Ovary (tissue), 9 donors: ENCODE results near the gene KLRK1. TPM values are rescaled to one million over a fixed set of nuclear protein-coding genes. Genes with fewer than 3 reads are reported as not detected.
"Not testable (repeated sequence)": the region's sequence is repeated elsewhere in the genome, so short reads cannot be mapped to it uniquely, and the experiment has no call there.

ENCODE experiments used
- DNase-seq, 5 donors: peaks; one replicate each; pipeline ENCODE4 v3.0.0-alpha.2; 2019 to 2020
- H3K27ac ChIP-seq, 2 donors: fragments of 200-600 bp; one replicate each; pipeline versions ENCODE4 v1.5.1 to v1.8.0; 2019 to 2022
- H3K27me3 ChIP-seq: fragments of 200-600 bp; one replicate; pipeline ENCODE4 v1.8.0; 2022
- H3K36me3 ChIP-seq: fragments of 200-600 bp; sonication (generic); one replicate; pipeline ENCODE4 v1.5.1; 2019
- H3K4me1 ChIP-seq: one replicate; pipeline ENCODE4 v1.8.1; 2013; ENCODE audit warnings: mild to moderate bottlenecking, moderate library complexity; ENCODE audit not compliant: insufficient read depth
- H3K4me3 ChIP-seq: fragments of 200-600 bp; sonication (generic); one replicate; pipeline ENCODE4 v1.5.1; 2017
- H3K9me3 ChIP-seq, 2 donors: fragments of 200-600 bp in 1 of 2; sonication (generic) in 1 of 2; one replicate each; pipeline versions ENCODE4 v1.5.1 to v1.8.1; 2013 to 2019; ENCODE audit warnings: mild to moderate bottlenecking in 1 of 2, moderate library complexity in 1 of 2
- EP300 ChIP-seq: sonication (generic); formaldehyde crosslinking; IDR thresholded peaks from one replicate; pipeline ENCODE4 v1.6.1; 2017; ENCODE audit warnings: antibody characterized with exemption
- POLR2A ChIP-seq: fragments of 450-650 bp; IDR thresholded peaks from one replicate; pipeline ENCODE4 v1.6.1; 2017; ENCODE audit warnings: antibody characterized with exemption, mild to moderate bottlenecking, moderate library complexity
- WGBS, 3 donors: extraction: QIAGEN DNeasy Blood & Tissue Kit in 1 of 3; methylation state at CpG; one replicate each; pipeline versions ENCODE4 v1.1.5 to v1.1.7; 2013 to 2017; 5-methylcytosine and 5-hydroxymethylcytosine counted together
- intact Hi-C, 4 donors: fragments of 100-400 bp; cut with DNase I; formaldehyde crosslinking; loops; one replicate each; pipeline versions ENCODE4 v1.11.0 to v1.15.1; 2022 to 2023
- polyA plus RNA-seq, 2 donors: library from polyadenylated mRNA; stranded (reverse); fragments of 200-250 nt in 1 of 2; fragments of 350-450 nt in 1 of 2; fragmentation: Illumina TruSeq in 1 of 2; extraction: RNeasy Lipid Tissue Mini Kit (QIAGEN cat#74804) in 1 of 2; gene quantifications; one replicate each; pipeline ENCODE4 v1.2.3, GENCODE V29; 2013 to 2014
- total RNA-seq, 7 donors: library from RNA; depleted of rRNA in 2 of 7; stranded (reverse); fragments of >200 nt in 2 of 7; fragmentation: NEBNext Ultra II Directional in 3 of 7; extraction: Animal tissue kit (Norgen Biotek cat#: 25700) in 3 of 7; gene quantifications; one replicate each; pipeline versions ENCODE4 v1.1.0 to v1.2.4, GENCODE V29; 2016 to 2023
- TF ChIP-seq, protein P1 (sequence below), 3 donors: fragments of 450-650 bp in 2 of 3; fragments of 200-600 bp in 1 of 3; IDR thresholded peaks; one replicate each; pipeline versions ENCODE4 v1.5.1 to v1.8.0; 2016 to 2022; ENCODE audit warnings: antibody characterized with exemption in 3 of 3, mild to moderate bottlenecking in 1 of 3
- donor health status: DM: no; HTN: no; CAD: no; lungs with moderate emphysema.
- donor health status: DM: no; HTN: no; CAD: no.
- donor health status: Bipolar disorder and iron deficiency.
- donor health status: DM: yes; HTN: yes; CAD: no.
- donor health status: DM: no; HTN: no; CAD: no.
- donor health status: DM: yes; HTN: yes; CAD: no.

Gene KLRK1
- total and polyA plus RNA-seq, 9 donors, result 0.12 to 6.3 (median 0.54) TPM

DNA sequence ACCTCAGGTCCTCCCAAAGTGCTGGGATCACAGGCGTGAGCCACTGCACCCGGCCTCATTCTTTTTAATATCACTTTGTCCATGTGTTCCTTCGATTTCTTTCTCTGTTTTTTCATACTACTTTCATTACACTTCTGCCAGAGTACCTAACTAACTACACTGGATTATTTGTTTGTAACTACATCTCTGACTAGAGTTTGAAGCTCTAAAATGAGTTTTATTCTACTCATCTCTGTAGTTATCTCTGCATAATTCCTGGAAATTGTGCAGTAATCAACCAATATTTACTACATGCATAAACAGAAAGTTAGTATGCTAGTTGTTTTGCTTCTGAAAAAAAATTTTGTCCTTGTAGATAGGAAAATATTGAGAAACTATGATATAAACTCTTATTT lies 15.2 kb downstream of the KLRK1 start:
- Histone ChIP-seq H3K36me3 (no peaks in the 10 kb centered on the region), H3K4me3 (no peak overlapping the region), H3K27me3 (peaks cover 1% of the 10 kb centered on the region), H3K4me1 (no peaks in the 10 kb centered on the region), H3K27ac (no peak overlapping the region), H3K9me3 (no peaks in the 10 kb centered on the region)
- intact Hi-C loops, result no loop called here
- TF ChIP-seq POLR2A (no peak), EP300 (no peak)
- TF ChIP-seq, protein P1, sequence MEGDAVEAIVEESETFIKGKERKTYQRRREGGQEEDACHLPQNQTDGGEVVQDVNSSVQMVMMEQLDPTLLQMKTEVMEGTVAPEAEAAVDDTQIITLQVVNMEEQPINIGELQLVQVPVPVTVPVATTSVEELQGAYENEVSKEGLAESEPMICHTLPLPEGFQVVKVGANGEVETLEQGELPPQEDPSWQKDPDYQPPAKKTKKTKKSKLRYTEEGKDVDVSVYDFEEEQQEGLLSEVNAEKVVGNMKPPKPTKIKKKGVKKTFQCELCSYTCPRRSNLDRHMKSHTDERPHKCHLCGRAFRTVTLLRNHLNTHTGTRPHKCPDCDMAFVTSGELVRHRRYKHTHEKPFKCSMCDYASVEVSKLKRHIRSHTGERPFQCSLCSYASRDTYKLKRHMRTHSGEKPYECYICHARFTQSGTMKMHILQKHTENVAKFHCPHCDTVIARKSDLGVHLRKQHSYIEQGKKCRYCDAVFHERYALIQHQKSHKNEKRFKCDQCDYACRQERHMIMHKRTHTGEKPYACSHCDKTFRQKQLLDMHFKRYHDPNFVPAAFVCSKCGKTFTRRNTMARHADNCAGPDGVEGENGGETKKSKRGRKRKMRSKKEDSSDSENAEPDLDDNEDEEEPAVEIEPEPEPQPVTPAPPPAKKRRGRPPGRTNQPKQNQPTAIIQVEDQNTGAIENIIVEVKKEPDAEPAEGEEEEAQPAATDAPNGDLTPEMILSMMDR (IDR thresholded peaks at IDR 0.05), result no peak
- no peak for DNase-seq
- whole genome bisulfite sequencing, 3 donors, result 84 to 94% (median 88%) methylated on average over 3 of the region's 3 CpGs

DNA sequence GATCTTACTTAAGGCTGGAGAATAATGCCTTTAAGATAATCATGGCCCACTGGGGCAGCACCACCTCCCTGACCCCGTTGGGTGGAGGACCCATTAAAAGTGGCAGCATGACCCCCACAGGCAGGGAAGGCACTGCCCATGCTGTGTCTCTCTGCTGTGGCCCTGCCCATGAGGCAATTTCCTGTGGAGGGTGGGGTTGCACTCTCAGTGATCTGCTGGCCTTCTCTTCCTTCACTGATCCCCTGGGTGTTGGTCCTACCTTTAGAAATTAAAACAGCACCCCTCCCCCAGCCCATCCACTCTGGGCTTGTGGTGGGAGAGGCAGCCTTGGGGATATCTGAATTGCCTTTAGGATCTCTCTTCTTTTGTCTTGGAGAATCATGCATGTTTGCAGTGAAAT lies 17.3 kb downstream of the KLRK1 start:
- intact Hi-C loops, result no loop called here
- TF ChIP-seq POLR2A (no peak), EP300 (no peak)
- TF ChIP-seq, protein P1 (IDR thresholded peaks at IDR 0.05), result no peak

DNA sequence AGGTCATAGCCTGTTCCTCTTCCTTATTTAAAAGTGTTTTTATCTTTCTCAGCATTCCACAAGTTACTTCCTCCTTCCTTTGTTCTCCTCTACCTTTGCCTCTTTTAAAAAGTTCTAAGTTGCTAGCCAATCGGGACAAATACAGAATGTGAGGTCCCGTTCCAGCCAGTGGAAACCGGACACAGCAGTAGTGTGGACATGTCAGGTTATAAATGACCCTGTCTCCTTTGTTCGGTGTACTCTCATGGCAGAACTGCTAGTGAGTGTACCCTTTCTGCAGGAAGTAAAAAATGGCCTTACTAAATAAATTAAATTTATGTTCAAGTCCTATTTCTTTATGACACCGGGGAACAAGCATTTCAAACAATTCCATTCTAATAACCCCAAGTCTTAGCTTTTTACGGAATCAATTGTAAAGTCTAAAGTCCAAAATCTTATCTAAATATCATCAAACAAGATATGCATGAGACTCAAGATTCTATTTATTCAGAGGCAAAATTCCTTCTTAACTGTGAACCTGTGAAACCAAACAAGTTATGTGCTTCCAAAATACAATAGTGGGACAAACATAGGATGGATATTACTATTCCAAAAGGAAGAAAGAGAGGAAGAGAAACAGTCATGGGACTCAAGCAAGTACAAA lies 17.8 kb downstream of the KLRK1 start:
- H3K4me1 ChIP-seq, H3K27me3 ChIP-seq, H3K36me3 ChIP-seq, intact Hi-C loops, H3K4me3 ChIP-seq, H3K9me3 ChIP-seq, H3K27ac ChIP-seq, DNase-seq: not testable (repeated sequence)
- 90 to 92% (median 91%) methylated on average over 6 of the region's 6 CpGs for WGBS, 3 donors

More for the DNA sequence above, 17.3 kb downstream of the KLRK1 start:
- Histone ChIP-seq H3K4me3 (no peak overlapping the region), H3K27ac (no peak overlapping the region), H3K27me3 (no peaks in the 10 kb centered on the region), H3K9me3 (no peaks in the 10 kb centered on the region), H3K4me1 (peaks cover under 1% of the 10 kb centered on the region), H3K36me3 (no peaks in the 10 kb centered on the region)
- WGBS, 3 donors, result 38 to 78% (median 47%) methylated on average over 1 of the region's 1 CpG
- no peak for DNase-seq

DNA sequence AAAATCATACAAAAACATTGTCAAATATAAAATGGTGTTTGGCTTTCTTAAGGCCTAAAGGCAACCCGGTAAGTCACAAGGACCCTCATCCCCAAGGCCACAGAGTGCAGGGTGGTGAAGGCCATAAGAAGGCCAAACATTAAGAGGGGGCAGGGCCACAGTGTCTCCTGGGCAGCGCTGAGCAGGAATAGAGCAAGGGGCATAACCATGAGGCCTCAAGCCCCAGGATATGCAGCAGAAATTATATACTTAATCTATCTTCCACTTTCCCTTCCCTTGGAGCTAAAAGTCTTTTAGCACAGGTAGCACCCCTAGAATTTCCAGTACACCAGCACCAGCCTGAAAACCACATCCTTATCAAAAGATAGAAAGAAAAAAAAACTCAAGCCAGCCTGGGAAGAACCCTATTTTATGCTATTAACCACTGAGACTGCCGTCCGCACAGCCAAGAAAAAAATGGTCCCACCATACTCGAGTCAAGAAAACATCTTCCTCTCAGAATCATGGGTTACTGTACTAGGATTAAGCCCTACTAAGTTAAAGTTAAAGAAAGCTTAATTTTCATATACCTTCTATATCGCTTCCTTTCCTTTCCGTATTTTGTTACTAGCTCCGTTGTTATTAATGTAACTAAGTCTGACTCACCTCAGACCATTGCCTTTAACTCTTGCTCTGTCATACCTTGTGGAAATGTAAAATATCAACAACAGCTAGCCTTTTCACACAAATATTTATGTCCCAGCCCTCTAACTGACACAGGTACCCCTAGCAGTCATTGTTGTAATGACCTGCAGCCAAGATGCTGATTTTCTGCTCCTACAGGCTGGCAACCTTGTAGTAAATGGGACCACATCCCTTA lies 20.1 kb downstream of the KLRK1 start:
- DNase-seq, result no peak
- Histone ChIP-seq H3K4me1 (peaks cover 9% of the 10 kb centered on the region), H3K27ac (peak overlapping the region in 1 of 2 donors; percentile 96), H3K27me3 (no peaks in the 10 kb centered on the region), H3K4me3 (no peak overlapping the region), H3K36me3 (no peaks in the 10 kb centered on the region), H3K9me3 (no peaks in the 10 kb centered on the region)
- no peak for TF ChIP-seq POLR2A
- TF ChIP-seq, protein P1 (IDR thresholded peaks at IDR 0.05), result no peak
- no peak for TF ChIP-seq EP300
- WGBS, 3 donors, result 81 to 89% (median 84%) methylated on average over 8 of the region's 8 CpGs
- intact Hi-C loops, result loop anchor here in 2 of 4 donors (10.0 kb wide), 3 partner anchors 155 to 505 kb away; partner anchors contain the start of genes GABARAPL1 (in 2 of the 2), CLEC2B (in 1 of the 2) and YBX3 (in 1 of the 2)
